Neural progenitor cell (in vitro differentiated cells): Measurements from ENCODE around the gene ADAMTS19. TPM values are rescaled to one million over a fixed set of nuclear protein-coding genes. Genes with fewer than 3 reads are reported as not detected.
A peak's percentile ranks its signal among the peaks of the same experiment; 100 is the strongest.

Source experiments
- DNase-seq: peaks from one replicate; pipeline ENCODE4 v3.0.0-alpha.2; 2016; ENCODE audit warnings: low spot score
- H2AFZ ChIP-seq: fragments of 200-600 bp; sonication (generic); replicated peaks from 2 replicates; pipeline ENCODE4 v1.6.1; 2016; ENCODE audit warnings: antibody characterized with exemption
- H3F3A ChIP-seq: fragments of 200-600 bp; sonication (generic); 2 replicates; pipeline ENCODE4 v1.6.1; 2016; ENCODE audit warnings: antibody characterized with exemption, low read depth
- H3K27ac ChIP-seq: fragments of 200-600 bp; sonication (generic); 2 replicates; pipeline ENCODE4 v1.5.1; 2016; ENCODE audit warnings: mild to moderate bottlenecking
- H3K27me3 ChIP-seq: fragments of 200-600 bp; sonication (generic); 2 replicates; pipeline ENCODE4 v1.6.1; 2016; ENCODE audit warnings: mild to moderate bottlenecking, moderate library complexity
- H3K36me3 ChIP-seq: fragments of 200-600 bp; sonication (generic); 2 replicates; pipeline ENCODE4 v1.5.1; 2016
- H3K4me1 ChIP-seq: fragments of 200-600 bp; sonication (generic); 2 replicates; pipeline ENCODE4 v1.6.1; 2016; ENCODE audit warnings: mixed run types
- H3K4me2 ChIP-seq: fragments of 200-600 bp; sonication (generic); 2 replicates; pipeline ENCODE4 v1.6.1; 2016
- H3K4me3 ChIP-seq: fragments of 200-600 bp; sonication (generic); 2 replicates; pipeline ENCODE4 v1.5.1; 2016
- H3K79me2 ChIP-seq: fragments of 200-600 bp; sonication (generic); 2 replicates; pipeline ENCODE4 v1.6.1; 2016; ENCODE audit warnings: low read depth
- H3K9ac ChIP-seq: fragments of 200-600 bp; sonication (generic); 2 replicates; pipeline ENCODE4 v1.6.1; 2016
- H3K9me3 ChIP-seq: fragments of 200-600 bp; sonication (generic); 2 replicates; pipeline ENCODE4 v1.5.1; 2016; ENCODE audit warnings: low read depth
- H4K20me1 ChIP-seq: fragments of 200-600 bp; sonication (generic); 2 replicates; pipeline ENCODE4 v1.6.1; 2016; ENCODE audit warnings: low read depth
- H3K27ac Mint-ChIP-seq: 3 replicates; pipeline ENCODE4 v1.8.0; 2021; ENCODE audit warnings: mixed read lengths
- H3K27me3 Mint-ChIP-seq: 2 replicates; pipeline ENCODE4 v1.8.0; 2022; ENCODE audit warnings: low read depth, mild to moderate bottlenecking, inconsistent platforms, moderate library complexity, mixed read lengths; ENCODE audit not compliant: insufficient read depth
- H3K36me3 Mint-ChIP-seq: 3 replicates; pipeline ENCODE4 v1.8.0; 2021; ENCODE audit warnings: mixed read lengths
- H3K4me1 Mint-ChIP-seq: 3 replicates; pipeline ENCODE4 v1.8.0; 2021; ENCODE audit warnings: mixed read lengths
- H3K4me3 Mint-ChIP-seq: 3 replicates; pipeline ENCODE4 v1.8.0; 2021; ENCODE audit warnings: mild to moderate bottlenecking, moderate library complexity, mixed read lengths
- H3K9me3 Mint-ChIP-seq: 3 replicates; pipeline ENCODE4 v1.8.0; 2020; ENCODE audit warnings: mixed read lengths
- EZH2 ChIP-seq: fragments of 200-600 bp; sonication (generic); IDR thresholded peaks from 2 replicates; pipeline ENCODE4 v1.6.1; 2017; ENCODE audit warnings: antibody characterized with exemption, mild to moderate bottlenecking, moderate library complexity
- EZH2phosphoT487 ChIP-seq: fragments of 200-600 bp; sonication (generic); IDR thresholded peaks from 2 replicates; pipeline ENCODE4 v1.6.1; 2017; ENCODE audit warnings: antibody characterized with exemption
- total RNA-seq: library from RNA; depleted of rRNA; stranded (reverse); fragments of >200 nt; gene quantifications from 2 replicates; pipeline ENCODE4 v1.2.3, GENCODE V29; 2015; ENCODE audit warnings: low replicate concordance
- TF ChIP-seq, protein P1 (sequence below): fragments of 200-600 bp; sonication (generic); IDR thresholded peaks from 2 replicates; pipeline ENCODE4 v1.5.1; 2017; ENCODE audit warnings: antibody characterized with exemption, mild to moderate bottlenecking

The ADAMTS19 gene
- total RNA-seq, 1 donor from 2014 or later, result 23.3 TPM

DNA sequence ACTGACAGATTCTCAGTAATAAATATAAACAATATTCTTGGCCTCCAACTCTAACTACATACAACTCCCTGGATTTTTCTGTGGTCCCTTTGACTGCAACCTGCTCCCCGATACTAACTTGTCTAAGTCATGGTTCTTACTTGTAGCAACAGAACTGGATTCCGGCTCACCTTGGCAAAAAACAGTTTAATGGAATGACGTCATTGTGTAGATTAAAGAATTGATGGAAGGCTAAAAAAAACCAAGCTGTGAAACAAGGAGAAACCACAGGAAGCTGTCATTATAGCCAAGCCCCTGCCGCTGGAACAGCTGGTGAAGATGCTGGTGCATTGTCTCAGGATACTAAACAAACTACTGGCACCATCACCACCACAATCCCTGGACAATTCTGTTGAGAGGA lies 11.4 kb upstream of the ADAMTS19 start:
- TF ChIP-seq, protein P1, sequence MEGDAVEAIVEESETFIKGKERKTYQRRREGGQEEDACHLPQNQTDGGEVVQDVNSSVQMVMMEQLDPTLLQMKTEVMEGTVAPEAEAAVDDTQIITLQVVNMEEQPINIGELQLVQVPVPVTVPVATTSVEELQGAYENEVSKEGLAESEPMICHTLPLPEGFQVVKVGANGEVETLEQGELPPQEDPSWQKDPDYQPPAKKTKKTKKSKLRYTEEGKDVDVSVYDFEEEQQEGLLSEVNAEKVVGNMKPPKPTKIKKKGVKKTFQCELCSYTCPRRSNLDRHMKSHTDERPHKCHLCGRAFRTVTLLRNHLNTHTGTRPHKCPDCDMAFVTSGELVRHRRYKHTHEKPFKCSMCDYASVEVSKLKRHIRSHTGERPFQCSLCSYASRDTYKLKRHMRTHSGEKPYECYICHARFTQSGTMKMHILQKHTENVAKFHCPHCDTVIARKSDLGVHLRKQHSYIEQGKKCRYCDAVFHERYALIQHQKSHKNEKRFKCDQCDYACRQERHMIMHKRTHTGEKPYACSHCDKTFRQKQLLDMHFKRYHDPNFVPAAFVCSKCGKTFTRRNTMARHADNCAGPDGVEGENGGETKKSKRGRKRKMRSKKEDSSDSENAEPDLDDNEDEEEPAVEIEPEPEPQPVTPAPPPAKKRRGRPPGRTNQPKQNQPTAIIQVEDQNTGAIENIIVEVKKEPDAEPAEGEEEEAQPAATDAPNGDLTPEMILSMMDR, result no peak
- no peak for TF ChIP-seq EZH2phosphoT487
- no peak for TF ChIP-seq EZH2
- no peak overlapping the region for H2AFZ ChIP-seq
- no peak for DNase-seq
- Mint-ChIP-seq H3K27ac (no peak overlapping the region), H3K4me3 (no peak overlapping the region), H3K27me3 (peaks cover 4% of the 10 kb centered on the region), H3K9me3 (no peaks in the 10 kb centered on the region), H3K4me1 (no peaks in the 10 kb centered on the region), H3K36me3 (no peaks in the 10 kb centered on the region)
- H3K9ac ChIP-seq, result no peak overlapping the region
- H3K4me3 ChIP-seq, result no peak overlapping the region
- H3K79me2 ChIP-seq, result no peaks in the 10 kb centered on the region
- no peaks in the 10 kb centered on the region for H3K27me3 ChIP-seq
- H3K4me1 ChIP-seq, result no peaks in the 10 kb centered on the region
- no peak overlapping the region for H3K4me2 ChIP-seq
- no peaks in the 10 kb centered on the region for H3K9me3 ChIP-seq
- H3F3A ChIP-seq, result no peaks in the 10 kb centered on the region
- no peaks in the 10 kb centered on the region for H3K36me3 ChIP-seq
- H4K20me1 ChIP-seq, result no peaks in the 10 kb centered on the region
- no peak overlapping the region for H3K27ac ChIP-seq

DNA sequence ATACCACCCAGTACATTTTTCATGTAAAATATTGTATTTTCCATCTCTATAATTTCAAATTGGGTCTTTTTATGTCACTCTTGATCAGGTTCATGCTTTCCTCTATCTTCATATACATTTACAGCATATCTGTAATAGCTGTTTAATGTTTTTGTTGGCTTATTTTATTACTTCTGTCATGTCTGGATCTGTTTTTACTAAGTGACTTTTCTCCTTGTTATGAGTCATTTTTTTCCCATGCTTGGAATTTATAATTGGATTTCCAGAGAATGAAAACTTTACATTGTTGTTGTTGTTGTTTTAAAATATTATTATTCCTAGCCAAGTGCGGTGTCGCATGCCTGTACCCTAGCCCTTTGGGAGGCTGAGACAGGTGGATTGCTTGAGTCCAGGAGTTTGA lies 5.6 kb upstream of the ADAMTS19 start:
- Histone ChIP-seq H3K9me3 (no peaks in the 10 kb centered on the region), H3K27ac (no peak overlapping the region), H3K27me3 (no peaks in the 10 kb centered on the region), H3K4me2 (no peak overlapping the region), H3F3A (no peaks in the 10 kb centered on the region), H3K79me2 (no peaks in the 10 kb centered on the region), H3K36me3 (no peaks in the 10 kb centered on the region), H3K4me1 (peaks cover 7% of the 10 kb centered on the region), H3K4me3 (no peak overlapping the region), H3K9ac (no peak overlapping the region), H4K20me1 (no peaks in the 10 kb centered on the region), H2AFZ (no peak overlapping the region)
- Mint-ChIP-seq H3K4me1 (peaks cover 8% of the 10 kb centered on the region), H3K4me3 (no peak overlapping the region), H3K36me3 (no peaks in the 10 kb centered on the region), H3K9me3 (no peaks in the 10 kb centered on the region), H3K27ac (no peak overlapping the region), H3K27me3 (peaks cover 6% of the 10 kb centered on the region)
- no peak for DNase-seq
- TF ChIP-seq EZH2phosphoT487 (no peak), EZH2 (no peak)
- TF ChIP-seq, protein P1, result no peak

DNA sequence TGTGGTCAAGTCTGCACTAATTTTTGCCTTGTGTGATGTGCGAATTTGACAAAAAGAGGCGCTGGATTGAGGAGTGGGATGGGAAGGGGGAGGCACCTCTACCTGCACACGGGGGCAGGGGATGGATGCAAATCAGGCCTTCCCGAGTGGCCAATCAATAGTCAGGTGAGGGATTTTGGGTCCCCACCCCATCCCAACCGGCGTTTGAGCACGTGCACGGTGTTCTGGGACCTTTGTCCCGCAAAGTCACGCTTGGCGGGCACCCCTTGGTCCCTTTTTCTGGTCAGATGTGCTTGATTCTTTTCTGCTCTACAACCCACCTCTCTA lies 685 bp upstream of the ADAMTS19 start:
- peaks cover 15% of the 10 kb centered on the region for H3K27me3 ChIP-seq
- H3K9ac ChIP-seq, result no peak overlapping the region
- H3K4me1 ChIP-seq, result peaks cover 15% of the 10 kb centered on the region
- peak overlapping the region; percentile 89 for H2AFZ ChIP-seq
- H3K79me2 ChIP-seq, result peaks cover 22% of the 10 kb centered on the region
- H4K20me1 ChIP-seq, result peaks cover 3% of the 10 kb centered on the region
- H3K36me3 Mint-ChIP-seq, result no peaks in the 10 kb centered on the region
- H3K4me3 Mint-ChIP-seq, result peak overlapping the region; percentile 88
- peaks cover 9% of the 10 kb centered on the region for H3F3A ChIP-seq
- H3K27ac Mint-ChIP-seq, result no peak overlapping the region
- H3K9me3 ChIP-seq, result no peaks in the 10 kb centered on the region
- peak overlapping the region; percentile 75 for H3K4me3 ChIP-seq
- no peak for DNase-seq
- H3K4me1 Mint-ChIP-seq, result peaks cover 17% of the 10 kb centered on the region
- H3K27me3 Mint-ChIP-seq, result peaks cover 10% of the 10 kb centered on the region
- H3K36me3 ChIP-seq, result no peaks in the 10 kb centered on the region
- no peak for TF ChIP-seq EZH2
- TF ChIP-seq, protein P1, result no peak
- TF ChIP-seq EZH2phosphoT487, result no peak
- no peaks in the 10 kb centered on the region for H3K9me3 Mint-ChIP-seq
- H3K27ac ChIP-seq, result no peak overlapping the region
- H3K4me2 ChIP-seq, result peak overlapping the region; percentile 96

DNA sequence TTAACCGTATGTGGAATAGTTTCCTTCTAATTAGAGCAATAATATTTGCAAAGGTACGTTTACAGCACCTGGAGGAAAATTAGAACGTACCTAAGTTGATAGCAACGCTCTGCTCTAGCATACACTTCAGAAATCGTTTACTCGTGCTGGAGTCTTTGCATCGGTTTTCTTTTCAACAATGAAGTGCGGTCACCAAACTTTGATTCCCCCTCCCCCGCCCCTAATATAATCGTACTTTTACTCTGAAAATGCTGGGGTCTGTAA lies 506 bp downstream of the ADAMTS19 start:
- H3K9me3 Mint-ChIP-seq, result no peaks in the 10 kb centered on the region
- Histone ChIP-seq H3K4me2 (peak overlapping the region; percentile 96), H3K27ac (no peak overlapping the region), H3K4me1 (peaks cover 15% of the 10 kb centered on the region), H3K4me3 (peak overlapping the region; percentile 75), H3F3A (peaks cover 9% of the 10 kb centered on the region), H3K79me2 (peaks cover 32% of the 10 kb centered on the region), H3K9ac (no peak overlapping the region), H3K27me3 (peaks cover 15% of the 10 kb centered on the region), H3K36me3 (no peaks in the 10 kb centered on the region), H3K9me3 (no peaks in the 10 kb centered on the region), H4K20me1 (peaks cover 3% of the 10 kb centered on the region), H2AFZ (peak overlapping the region; percentile 89)
- DNase-seq, result no peak
- no peaks in the 10 kb centered on the region for H3K36me3 Mint-ChIP-seq
- H3K27ac Mint-ChIP-seq, result peak overlapping the region; percentile 43
- H3K4me3 Mint-ChIP-seq, result peak overlapping the region; percentile 97
- TF ChIP-seq EZH2phosphoT487, result no peak
- TF ChIP-seq, protein P1, result no peak
- TF ChIP-seq EZH2, result no peak
- peaks cover 8% of the 10 kb centered on the region for H3K27me3 Mint-ChIP-seq
- peaks cover 17% of the 10 kb centered on the region for H3K4me1 Mint-ChIP-seq
